ENCODE results near the gene FBXO39.
A peak's percentile ranks its signal among the peaks of the same experiment; 100 is the strongest.
"Not testable (repeated sequence)": the region's sequence is repeated elsewhere in the genome, so short reads cannot be mapped to it uniquely, and the experiment has no call there.

FBXO39 gene

GRCh38 chr17:6775871-6776405 is at the start of gene FBXO39:
FBXO39 (plus strand) TSS chr17:6776215; CDS start chr17:6779869, 3,654 bp downstream.
- peak; percentile 47 for DNase-seq

GRCh38 chr17:6729531-6729930 is 46.5 kb upstream of the FBXO39 start:
- no peak for DNase-seq

- not testable (repeated sequence) for DNase-seq
Observed at GRCh38 chr17:6746665-6747064, 29.4 kb upstream of the FBXO39 start.

- DNase-seq, result no peak
Observed at GRCh38 chr17:6748617-6749016, 27.4 kb upstream of the FBXO39 start.

- no peak for DNase-seq
Observed at GRCh38 chr17:6749519-6749918, 26.5 kb upstream of the FBXO39 start.

GRCh38 chr17:6752068-6752909 is 23.7 kb upstream of the FBXO39 start:
- no peak for DNase-seq

GRCh38 chr17:6753006-6753445 is 23.0 kb upstream of the FBXO39 start:
- DNase-seq, result peak; percentile 62

GRCh38 chr17:6753546-6753945 is 22.5 kb upstream of the FBXO39 start:
- DNase-seq, result no peak

- DNase-seq, result no peak
Observed at GRCh38 chr17:6755281-6755680, 20.7 kb upstream of the FBXO39 start.

- DNase-seq, result peak; percentile 78
Observed at GRCh38 chr17:6755731-6756184, 20.3 kb upstream of the FBXO39 start, which contains the start of gene XAF1. XAF1 (plus strand) TSS chr17:6756046; CDS start chr17:6756079, 33 bp downstream.

GRCh38 chr17:6756425-6757031 is 19.5 kb upstream of the FBXO39 start:
- DNase-seq, result peak; percentile 45

GRCh38 chr17:6757747-6758146 is 18.3 kb upstream of the FBXO39 start:
- no peak for DNase-seq

- no peak for DNase-seq
Observed at GRCh38 chr17:6761779-6762178, 14.2 kb upstream of the FBXO39 start.

- DNase-seq, result no peak
Observed at GRCh38 chr17:6768447-6768846, 7.6 kb upstream of the FBXO39 start.

- DNase-seq, result no peak
Observed at GRCh38 chr17:6772016-6772415, 4.0 kb upstream of the FBXO39 start.

GRCh38 chr17:6774906-6775305 is 1.1 kb upstream of the FBXO39 start:
- not testable (repeated sequence) for DNase-seq

- no peak for DNase-seq
Observed at GRCh38 chr17:6779411-6779810, 3.4 kb downstream of the FBXO39 start.

GRCh38 chr17:6780001-6780400 is 4.0 kb downstream of the FBXO39 start:
- no peak for DNase-seq

GRCh38 chr17:6780886-6781285 is 4.9 kb downstream of the FBXO39 start:
- DNase-seq, result no peak

- no peak for DNase-seq
Observed at GRCh38 chr17:6782244-6782643, 6.2 kb downstream of the FBXO39 start.

- DNase-seq, result no peak
Observed at GRCh38 chr17:6786618-6787017, 10.6 kb downstream of the FBXO39 start.

- no peak for DNase-seq
Observed at GRCh38 chr17:6787081-6787693, 11.2 kb downstream of the FBXO39 start.

- no peak for DNase-seq
Observed at GRCh38 chr17:6789146-6789545, 13.1 kb downstream of the FBXO39 start.
